ENCODE measurements around the gene PEX26.
"Not testable (repeated sequence)": the region's sequence is repeated elsewhere in the genome, so short reads cannot be mapped to it uniquely, and the experiment has no call there.

Gene PEX26

DNA sequence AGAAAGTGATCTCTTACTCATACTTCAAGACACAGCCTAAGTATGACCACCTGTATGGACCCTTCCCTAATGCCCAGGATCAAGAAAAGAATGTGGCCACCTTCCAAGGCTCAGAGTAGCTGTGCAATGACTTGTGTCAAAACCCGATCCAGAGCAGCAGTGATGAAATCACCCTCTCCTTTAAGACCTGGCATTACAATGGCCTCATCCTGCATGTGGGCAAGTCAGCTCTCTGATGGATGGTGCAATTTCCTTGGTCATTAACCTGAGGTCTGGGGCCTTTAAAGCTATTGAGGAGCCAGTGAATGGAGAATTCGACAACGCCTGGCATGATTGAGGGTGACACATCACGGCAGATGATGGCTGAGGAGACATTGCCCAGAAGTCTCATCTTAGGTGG, 23.7 kb downstream of the PEX26 start:
- no peak for DNase-seq

DNA sequence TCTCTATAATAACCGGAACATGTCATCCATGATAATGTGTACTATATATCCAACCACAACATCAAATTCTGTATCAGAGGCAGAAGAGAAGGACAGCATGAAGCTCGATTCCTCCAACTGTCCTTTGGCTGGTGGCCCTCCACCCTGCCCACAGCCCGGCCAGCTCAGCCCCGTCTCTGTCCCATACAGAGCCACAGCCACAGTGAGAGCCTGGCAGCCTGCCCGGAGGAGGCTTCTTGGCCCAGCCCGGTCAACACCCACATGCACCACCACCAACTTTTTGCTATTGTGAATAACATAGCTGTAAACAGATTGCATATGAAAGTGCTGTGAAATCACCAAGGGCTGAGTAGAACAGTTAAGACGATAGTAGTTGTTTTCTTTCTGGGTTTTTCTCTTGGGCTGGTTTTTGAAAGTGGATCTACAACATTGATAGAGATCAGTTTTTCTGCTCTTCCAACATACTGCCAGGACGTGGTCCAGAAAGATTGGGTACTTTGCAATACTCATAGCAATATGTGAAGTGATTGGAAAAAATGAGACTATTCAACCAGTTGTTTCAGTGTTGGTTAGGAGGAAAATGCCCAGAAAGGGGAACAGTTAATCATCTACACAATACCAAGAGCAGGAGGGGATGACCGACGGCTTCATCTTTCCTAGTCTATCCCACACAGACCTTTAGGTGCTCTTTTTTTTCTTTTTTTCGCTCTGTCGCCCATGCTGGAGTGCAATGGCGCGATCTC, 25.9 kb downstream of the PEX26 start:
- no peak for DNase-seq

DNA sequence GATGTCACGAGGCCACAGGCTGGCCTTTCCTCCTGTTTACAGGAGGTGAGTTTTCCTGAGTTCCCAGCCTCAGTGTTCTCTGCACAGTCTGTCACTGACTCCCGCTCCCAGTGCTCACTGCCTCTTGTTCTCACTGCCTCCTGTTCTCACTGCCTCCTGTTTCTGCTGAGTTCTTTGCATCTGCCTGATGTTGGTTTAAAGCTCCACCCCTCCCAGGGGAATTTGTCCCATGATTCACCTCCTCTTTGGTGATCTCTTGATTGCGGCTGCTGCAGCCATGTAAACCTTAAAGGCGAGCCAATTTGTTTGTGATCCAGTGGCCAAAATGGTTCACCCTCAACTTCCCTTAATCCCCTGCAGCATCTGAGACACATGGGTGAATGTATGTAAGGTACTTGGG, 26.8 kb downstream of the PEX26 start:
- peak; percentile 22 for DNase-seq

DNA sequence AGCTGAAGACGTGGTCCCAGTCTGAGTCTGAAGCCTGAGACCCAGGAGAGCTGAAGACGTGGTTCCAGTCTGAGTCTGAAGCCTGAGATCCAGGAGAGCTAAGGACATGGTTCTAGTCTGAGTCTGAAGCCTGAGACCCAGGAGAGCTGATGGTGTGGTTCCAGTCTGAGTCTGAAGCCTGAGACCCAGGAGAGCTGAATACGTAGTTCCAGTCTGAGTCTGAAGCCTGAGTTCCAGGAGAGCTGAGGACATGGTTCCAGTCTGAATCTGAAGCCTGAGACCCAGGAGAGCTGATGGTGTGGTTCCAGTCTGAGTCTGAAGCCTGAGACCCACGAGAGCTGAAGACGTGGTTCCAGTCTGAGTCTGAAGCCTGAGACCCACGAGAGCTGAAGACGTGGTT, 28.2 kb downstream of the PEX26 start:
- DNase-seq: not testable (repeated sequence)

DNA sequence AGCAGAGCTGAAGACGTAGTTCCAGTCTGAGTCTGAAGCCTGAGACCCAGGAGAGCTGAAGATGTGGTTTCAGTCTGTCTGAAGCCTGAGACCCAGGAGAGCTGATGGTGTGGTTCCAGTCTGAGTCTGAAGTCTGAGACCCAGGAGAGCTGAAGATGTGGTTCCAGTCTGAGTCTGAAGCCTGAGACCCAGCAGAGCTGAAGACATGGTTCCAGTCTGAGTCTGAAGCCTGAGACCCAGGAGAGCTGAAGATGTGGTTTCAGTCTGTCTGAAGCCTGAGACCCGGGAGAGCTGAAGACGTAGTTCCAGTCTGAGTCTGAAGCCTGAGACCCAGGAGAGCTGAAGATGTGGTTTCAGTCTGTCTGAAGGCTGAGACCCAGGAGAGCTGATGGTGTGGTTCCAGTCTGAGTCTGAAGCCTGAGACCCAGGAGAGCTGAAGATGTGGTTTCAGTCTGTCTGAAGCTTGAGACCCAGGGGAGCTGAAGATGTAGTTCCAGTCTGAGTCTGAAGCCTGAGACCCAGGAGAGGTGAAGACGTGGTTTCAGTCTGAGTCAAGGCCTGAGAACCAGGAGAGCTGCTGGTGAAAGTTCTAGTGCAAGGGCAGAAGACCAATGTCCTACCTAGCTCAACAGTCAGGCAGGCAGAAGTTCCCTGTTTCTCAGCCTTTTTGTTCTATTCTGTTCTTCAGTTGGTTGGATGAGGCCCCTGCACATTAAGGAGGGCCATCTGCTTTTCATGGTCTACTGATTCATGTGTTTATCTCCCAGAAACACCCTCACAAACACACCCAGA, 29.0 kb downstream of the PEX26 start:
- DNase-seq: not testable (repeated sequence)

DNA sequence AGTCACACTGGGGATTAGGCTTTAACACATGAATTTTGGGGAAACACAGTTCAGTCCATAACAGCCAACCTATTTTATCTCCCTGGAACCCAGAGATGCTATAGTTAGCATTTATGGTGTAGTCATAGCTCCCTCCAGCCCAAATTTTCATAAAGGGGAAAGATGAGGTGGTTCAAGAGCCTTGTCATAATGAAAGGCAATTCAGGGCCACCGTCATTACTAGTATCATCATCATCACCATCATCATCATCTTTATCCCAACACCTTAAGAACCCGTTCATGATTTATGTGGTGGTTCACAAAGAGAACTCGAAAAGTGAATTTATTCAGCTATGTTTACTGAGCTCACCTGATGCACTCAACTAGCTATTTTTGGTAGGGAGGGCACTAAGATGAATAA, 30.4 kb downstream of the PEX26 start:
- DNase-seq: no peak

DNA sequence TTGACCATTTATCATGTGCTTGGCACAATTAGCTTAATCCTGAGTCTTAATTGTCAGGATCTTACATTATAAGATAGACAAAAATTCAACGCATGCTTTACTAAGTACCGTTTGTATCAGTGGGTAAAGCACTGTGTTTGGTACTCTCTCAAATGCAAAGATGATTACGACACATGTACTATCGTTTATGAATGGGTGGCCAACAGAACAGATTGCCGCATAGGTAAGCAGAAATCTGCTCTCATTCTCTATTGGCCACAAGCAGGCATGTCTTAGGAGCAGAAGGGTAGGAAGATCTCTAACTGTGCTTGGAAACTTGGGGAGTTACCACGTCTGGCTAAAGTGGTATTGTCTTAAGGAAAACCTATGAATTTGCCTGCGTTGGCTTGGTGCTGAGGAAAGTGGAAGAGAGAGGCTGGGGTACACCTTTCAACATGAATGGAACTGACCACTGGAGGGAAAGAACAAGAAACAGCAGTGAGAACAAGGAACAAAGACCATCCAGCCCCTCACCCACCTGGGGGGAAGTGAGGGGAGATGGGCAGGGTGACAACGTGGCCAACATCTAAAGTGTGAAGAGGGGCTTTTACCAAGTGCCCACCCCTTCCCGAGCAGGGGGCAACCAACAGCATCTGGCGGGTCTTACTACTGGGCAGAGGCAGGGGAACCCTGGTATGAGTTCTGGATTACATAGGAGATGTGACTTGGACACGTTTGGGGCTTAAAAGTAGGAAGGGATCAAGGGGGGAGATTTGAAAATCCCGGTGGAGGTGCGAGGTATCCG, 31.8 kb downstream of the PEX26 start:
- DNase-seq: no peak

DNA sequence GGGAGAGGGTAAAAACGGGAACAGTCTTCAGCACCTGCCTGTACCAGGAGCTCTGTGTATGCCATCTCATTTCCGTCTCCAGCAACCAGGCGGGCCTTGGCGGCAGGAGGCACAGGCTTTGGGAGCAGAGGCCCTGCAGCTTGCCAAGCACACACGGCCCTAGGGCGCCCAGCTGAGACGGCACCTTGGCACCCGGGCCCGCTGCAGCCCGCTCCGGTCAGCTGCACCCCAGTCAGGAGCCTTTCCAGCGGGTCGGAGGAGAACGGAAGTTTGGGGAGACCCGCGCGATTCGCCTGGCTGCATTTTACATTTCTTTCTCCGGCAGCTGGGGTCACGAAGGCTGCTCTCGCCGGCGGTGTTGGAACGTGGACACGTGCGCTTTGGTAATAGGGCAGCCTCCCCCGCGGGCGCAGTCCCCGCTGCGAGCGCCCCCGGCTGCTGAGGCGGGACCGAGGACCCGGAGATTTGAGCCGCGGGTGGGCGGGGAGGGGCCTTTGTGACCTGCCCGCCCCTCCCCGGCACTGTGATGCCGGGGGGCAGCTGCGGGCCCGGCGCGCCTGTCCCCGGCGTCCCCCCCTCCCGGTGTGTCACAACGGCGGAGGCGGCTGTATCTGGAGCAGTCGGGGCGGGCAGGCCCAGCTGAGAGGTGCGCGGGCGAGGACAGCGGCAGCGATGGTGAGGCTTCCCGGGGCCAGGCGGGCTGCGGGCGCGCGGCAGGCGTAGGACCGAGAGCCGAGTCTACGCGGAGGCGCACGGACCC, 32.6 kb downstream of the PEX26 start, which contains the start of gene TUBA8:
TUBA8 (plus strand) TSS at position 616 of the 760 bp plus-strand sequence; CDS start at position 673, 57 bp downstream.
- peak; percentile 15 for DNase-seq

DNA sequence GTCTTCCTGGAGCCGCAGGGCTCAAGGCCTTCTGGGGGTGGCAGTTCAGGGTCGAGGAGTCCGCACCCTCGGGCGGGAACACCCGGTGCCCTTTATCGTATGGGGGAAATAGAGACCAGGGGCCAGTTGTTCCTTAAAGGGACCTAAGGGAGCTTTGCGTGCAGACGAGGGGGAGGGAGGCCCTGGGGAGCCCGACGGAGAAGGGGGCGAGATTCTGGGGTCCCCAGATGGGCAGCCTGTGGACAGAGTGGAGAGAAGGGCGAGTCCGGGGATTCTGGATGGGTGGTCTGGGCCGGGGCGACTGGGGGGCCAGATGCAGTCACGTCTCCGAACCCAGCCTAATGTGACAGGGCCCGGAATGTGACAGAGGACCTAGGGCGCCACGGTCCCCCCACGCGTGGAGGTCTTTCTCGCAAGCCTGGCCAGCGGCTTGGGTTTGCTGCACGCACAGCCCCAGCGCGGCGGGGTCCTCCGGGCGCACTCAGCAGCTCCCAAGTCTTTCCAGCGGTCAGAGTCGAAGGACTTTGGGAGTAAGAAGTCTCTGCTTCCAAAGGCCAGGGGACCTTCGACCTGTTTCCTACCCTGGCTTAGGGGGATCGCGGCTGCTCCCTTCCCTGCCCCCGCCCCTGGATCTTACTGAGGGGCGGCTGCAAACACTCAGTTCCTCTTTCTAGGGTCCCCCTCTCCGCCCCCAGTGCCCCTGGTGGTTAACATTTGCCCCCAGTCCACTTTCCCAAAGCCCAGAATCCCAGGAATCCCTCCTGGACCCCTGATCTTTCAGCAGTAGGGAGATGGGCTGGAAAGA, 33.4 kb downstream of the PEX26 start:
- no peak for DNase-seq

DNA sequence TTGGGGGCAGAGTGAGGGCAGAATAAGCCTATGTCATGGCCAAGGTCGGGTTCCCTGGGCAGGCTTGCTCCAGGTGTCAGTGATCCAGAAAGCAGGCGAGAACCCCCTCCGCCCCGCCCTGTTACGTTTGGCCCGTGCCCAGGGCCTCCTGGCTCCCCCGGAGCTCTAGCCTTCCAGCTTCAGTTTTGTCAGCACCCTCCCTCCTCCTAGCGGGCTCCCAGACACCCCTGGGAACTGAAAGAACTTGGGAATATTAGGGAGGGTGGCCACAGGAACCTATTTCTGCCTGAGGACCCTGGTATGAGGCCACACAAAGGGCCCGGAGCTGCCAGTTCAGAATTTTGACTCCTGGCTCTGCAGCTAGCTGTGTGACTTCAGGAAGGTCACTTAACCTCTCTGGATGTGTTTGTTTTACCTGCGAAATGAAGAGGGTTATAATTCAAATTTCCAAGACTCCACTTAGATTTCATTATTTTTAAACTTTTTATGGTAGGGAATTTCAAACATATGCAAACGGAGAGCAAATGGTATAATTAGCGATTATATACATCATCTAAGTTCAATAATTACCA, 34.1 kb downstream of the PEX26 start:
- DNase-seq: no peak

DNA sequence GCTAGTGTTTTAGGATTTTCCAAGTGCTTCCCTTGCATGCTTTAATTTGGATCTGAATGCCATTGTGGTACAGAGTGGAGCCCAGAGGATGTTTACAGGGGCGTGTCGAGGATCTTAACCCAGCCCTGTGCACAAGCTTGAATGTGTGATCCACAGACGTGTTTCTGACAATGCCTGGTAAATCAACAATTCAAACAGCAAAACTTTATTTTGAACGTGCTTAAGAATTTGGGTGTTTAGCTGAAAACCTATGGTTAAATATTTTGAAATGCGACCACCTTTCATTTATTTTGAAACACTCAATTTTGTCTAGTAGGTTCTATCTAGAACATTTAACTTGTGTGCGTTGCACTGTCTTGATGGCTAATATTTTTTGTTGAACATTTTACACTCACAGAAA, 34.6 kb downstream of the PEX26 start:
- no peak for DNase-seq

DNA sequence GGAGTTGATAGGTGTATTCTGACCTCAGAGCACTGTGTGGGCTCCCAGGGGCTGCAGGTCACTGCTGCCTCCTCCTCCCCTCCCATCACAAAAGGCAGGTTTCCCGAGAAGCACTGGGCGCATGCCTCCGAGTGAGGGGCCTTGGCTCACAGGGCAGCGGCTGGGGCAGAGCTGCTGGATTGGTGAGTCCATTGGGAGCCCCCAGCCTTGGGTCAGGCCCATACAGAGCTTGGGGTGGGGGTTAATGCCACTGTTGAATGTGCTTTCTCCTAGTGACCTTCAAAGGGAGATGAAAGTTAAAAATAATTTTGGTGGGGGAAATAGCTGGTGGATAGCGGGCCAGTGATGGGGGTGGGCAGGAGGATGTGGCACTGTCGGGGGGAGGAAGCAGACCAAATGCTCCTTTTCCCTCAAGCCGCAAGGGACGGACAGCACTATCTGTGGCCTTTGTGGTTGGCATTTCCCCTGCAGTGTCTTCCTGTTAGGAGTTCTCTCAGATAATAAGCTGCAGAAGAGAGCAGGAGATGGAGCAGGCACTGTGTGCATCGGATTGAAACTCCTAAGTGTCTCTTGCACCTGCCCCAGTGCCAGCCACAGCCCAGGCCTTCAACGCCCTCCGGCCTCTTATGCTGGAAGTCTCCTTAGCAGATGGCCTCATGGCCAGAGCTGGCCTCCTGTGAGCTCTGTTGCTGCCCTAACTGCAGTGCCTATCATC, 36.0 kb downstream of the PEX26 start:
- DNase-seq: no peak

DNA sequence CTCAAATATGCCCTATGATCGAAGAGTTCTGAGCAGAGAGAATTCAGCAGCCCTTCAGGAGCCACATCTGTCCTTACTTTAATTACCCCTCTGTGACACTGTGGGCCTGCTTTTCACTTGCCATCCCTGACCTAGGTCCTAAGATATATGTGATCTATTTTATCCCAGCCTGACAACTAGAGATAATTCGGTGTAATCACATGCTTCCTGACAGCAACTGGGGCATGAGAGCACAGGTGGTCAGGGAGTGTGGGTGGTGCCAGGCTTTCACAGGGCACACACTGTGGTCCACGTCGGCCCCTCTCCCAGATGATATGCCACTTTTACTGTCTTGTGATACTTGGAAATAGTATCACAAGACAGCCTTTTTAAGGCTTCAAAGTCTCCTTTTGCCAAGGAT, 36.7 kb downstream of the PEX26 start:
- no peak for DNase-seq

DNA sequence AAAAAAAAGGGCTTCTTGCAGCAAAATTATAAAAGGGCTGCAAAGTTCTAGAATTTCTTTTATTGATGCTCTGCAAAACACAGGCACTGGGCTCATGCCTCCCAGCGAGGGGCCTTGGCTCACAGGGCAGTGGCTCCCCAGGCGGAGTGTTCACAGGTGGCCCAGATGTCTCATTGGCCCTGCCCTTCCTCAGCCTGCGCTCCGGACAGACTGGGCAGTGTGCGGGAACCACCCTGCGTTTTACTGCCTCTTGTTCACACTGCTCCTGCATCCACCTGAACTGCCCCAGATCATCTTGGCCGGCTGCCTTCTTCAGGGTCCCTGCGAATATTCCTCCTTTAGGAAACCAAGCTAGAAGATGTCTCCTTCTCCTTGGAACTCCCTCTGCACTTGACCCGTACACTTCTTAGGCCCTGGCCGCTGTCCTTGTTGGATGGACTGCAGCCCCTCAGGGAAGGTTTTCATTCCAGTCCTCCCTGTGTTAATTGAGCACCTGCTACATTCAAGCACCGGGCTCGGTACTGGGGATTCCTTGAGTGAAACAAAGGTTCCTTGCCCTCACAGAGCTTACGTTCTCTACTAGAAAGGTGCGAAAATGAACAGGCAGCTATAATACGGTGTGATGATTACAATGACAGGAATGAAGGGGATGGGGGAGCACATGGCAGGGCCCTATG, 37.3 kb downstream of the PEX26 start:
- DNase-seq: no peak

DNA sequence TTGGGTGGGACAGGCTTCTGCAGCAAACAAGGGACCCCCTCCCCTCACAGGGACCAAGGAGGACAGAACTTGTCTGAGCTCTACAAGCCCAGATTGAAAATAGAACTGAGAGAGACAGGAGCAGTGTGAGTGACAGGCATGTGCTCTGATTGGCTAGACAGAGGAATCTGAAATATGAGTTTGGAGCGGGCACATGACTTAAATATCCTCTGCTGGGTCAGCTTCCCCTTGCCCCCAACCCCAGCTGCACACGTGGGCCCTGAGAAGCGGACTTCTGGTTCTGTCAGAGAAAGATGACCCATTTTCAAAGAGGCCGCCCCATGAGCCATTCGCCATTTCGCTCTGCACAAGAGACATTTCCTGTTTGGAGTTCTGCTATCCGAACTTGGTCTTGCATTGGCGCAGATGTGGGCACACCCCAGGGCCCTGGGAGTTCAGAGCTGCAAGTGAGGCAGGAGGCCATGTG, 38.1 kb downstream of the PEX26 start:
- no peak for DNase-seq

DNA sequence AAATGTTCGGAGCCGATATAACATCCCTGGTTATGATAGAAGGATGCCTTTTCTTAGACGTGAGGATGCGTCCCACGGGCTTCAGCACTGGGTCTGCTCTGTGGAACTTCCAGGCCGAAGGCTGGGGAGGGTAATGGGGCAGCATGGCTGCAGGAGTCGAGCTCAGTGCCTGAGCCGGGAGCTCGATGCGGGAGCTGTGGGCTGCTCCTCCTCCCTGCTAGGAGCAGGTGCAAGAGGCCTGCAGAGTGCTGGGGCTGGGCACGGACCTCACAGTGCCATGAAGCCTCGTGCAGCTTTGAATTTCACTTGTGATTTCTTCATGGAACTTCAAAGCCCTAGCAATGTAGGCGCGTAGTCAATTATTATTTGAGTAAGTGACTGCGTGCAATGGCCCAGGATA, 38.8 kb downstream of the PEX26 start:
- DNase-seq: no peak

DNA sequence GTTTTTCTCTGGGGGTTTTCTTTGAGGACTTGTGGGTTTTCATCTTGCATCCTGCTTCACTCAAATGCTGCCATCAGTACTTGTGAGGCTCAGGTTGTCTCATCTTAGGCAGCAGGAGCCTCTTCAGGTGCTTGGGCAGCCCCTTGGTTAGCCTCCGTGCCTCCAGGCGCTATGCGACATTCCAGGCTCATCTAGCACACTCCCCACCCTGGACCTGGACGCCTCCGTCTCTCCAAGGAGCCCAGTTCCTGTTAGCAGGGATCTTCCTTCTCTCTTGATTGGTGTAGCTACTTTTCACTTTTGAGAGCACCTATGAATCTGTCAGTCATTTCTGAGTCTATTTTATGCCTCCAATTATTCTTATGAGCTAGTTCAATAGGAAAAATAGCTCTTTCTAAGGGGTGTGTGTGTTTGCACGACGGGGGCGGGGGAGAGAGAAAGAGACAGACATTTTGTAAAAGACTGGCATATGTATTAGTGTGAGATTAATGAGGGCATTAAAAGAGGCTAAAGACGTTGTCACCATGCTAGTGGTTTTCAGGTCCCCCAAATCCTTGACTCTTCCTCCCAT, 40.6 kb downstream of the PEX26 start:
- DNase-seq: no peak

DNA sequence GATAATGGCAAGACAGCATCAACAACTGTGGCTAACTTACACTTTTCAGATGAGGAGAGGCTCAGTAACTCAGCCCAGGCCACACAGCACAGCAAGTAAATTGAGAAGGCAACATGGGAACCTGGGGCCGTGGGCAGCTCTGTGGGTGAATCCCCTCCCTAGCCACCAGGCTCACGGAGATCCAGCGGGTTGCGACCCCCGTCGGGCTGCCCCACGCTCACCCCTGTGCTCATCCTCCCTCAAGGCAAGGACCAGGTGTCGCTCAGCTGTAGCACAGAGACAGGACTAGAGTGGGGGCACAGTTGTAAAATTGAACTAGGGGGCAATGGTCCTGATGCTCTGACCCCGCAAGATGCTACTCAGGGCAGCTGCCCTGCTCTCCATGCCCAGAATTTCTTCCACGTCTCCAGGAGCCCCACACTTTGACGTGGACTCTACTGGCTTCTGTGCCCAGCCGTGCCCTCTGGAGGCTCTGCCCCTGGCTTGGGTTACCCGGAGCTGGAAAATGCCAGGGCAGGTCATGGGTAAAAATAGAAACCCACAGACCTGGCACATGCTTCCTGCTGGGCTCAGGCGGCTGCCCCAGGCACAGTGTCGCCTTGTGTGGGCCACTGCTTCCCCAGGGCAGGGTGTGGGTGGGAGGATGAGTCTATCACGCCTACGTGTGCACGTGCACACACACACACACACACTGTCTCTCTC, 41.8 kb downstream of the PEX26 start:
- DNase-seq: no peak

DNA sequence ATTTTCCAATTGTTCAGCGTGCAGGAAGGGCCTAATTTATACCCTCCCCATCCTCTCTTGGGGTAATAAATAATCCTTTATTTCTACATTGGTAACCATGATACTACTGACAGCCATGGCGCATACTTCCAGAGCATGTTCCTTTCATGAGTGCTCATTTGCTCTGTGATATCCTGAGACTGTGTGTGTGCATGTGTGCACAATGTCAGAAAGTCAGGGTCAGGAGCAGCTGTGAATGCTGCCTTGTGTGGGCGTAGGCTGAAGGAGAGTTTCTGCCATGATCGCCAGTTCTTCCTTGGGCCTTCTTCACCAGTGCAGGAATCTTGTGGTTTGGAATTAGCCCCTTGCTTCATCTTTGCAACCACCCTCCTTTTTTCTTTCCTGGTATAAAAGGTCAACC, 43.1 kb downstream of the PEX26 start:
- no peak for DNase-seq

All from fibroblast of skin of abdomen (primary cell).